Fibroblast of pulmonary artery (primary cell): ENCODE data around the gene PRDM4.

ENCODE experiments used
- DNase-seq: peaks from one replicate; pipeline ENCODE4 v3.0.0-alpha.2; 2010; ENCODE audit warnings: low read depth
- H3K4me3 ChIP-seq: replicated peaks from 2 replicates; pipeline ENCODE4 v1.5.1; 2011; ENCODE audit warnings: low read depth, mild to moderate bottlenecking, control low read depth, low read length, moderate library complexity
- CTCF ChIP-seq: IDR thresholded peaks from 2 replicates; pipeline ENCODE4 v1.5.1; 2011; ENCODE audit warnings: mild to moderate bottlenecking, control low read depth, low read length, inconsistent platforms; ENCODE audit errors: missing control alignments

PRDM4 gene

GRCh38 chr12:107794451-107794850 lies 33.5 kb upstream of the PRDM4 start:
- TF ChIP-seq CTCF: no peak
- DNase-seq: no peak
- no peak overlapping the region for H3K4me3 ChIP-seq

GRCh38 chr12:107791465-107792089 lies 30.6 kb upstream of the PRDM4 start:
- no peak for TF ChIP-seq CTCF
- no peak for DNase-seq
- no peak overlapping the region for H3K4me3 ChIP-seq

GRCh38 chr12:107788690-107789458 lies 27.9 kb upstream of the PRDM4 start:
- TF ChIP-seq CTCF: no peak
- DNase-seq: no peak
- H3K4me3 ChIP-seq: no peak overlapping the region

- no peak overlapping the region for H3K4me3 ChIP-seq
- no peak for DNase-seq
- TF ChIP-seq CTCF: no peak
Observed at GRCh38 chr12:107788281-107788680, 27.3 kb upstream of the PRDM4 start.

GRCh38 chr12:107783406-107784376 lies 22.8 kb upstream of the PRDM4 start:
- TF ChIP-seq CTCF: no peak
- no peak for DNase-seq
- H3K4me3 ChIP-seq: no peak overlapping the region

GRCh38 chr12:107782067-107782466 lies 21.1 kb upstream of the PRDM4 start:
- no peak for TF ChIP-seq CTCF
- H3K4me3 ChIP-seq: no peak overlapping the region
- no peak for DNase-seq
